Kidney epithelial cell (primary cell): ENCODE measurements around the gene DHRS2. TPM values are rescaled to one million over a fixed set of nuclear protein-coding genes. Genes with fewer than 3 reads are reported as not detected.
A peak's percentile ranks its signal among the peaks of the same experiment; 100 is the strongest.

Experiments used
- DNase-seq: peaks from one replicate; pipeline ENCODE4 v3.0.0-alpha.2; 2010; ENCODE audit warnings: low read depth
- H3K27me3 ChIP-seq: 2 replicates; pipeline ENCODE4 v1.6.0; 2011; ENCODE audit warnings: low read length; ENCODE audit not compliant: control insufficient read depth, insufficient read depth
- H3K36me3 ChIP-seq: 2 replicates; pipeline ENCODE4 v1.5.1; 2011; ENCODE audit warnings: low read length; ENCODE audit not compliant: control insufficient read depth, insufficient read depth
- H3K4me3 ChIP-seq: 2 replicates; pipeline ENCODE4 v1.5.1; 2011; ENCODE audit warnings: low read depth, mild to moderate bottlenecking, control low read depth, low read length
- CTCF ChIP-seq: IDR thresholded peaks from 2 replicates; pipeline ENCODE4 v1.5.1; 2011; ENCODE audit warnings: mild to moderate bottlenecking, moderate library complexity, low read length, control low read depth, inconsistent platforms; ENCODE audit not compliant: insufficient read depth, poor library complexity, severe bottlenecking
- total RNA-seq: library from RNA; depleted of rRNA; stranded (reverse); fragments of >200 nt; gene quantifications from 2 replicates; pipeline ENCODE4 v1.2.3, GENCODE V29; 2015

The DHRS2 gene
- total RNA-seq, 1 donor from 2014 or later: 3.6 TPM

- H3K36me3 ChIP-seq: no peaks in the 10 kb centered on the region
- no peak for DNase-seq
- peaks cover 9% of the 10 kb centered on the region for H3K27me3 ChIP-seq
- H3K4me3 ChIP-seq: no peak overlapping the region
- no peak for TF ChIP-seq CTCF
Measured at GRCh38 chr14:23692416-23692815, 56.3 kb downstream of the DHRS2 start.

- H3K27me3 ChIP-seq: peaks cover 9% of the 10 kb centered on the region
- no peak for TF ChIP-seq CTCF
- H3K36me3 ChIP-seq: no peaks in the 10 kb centered on the region
- DNase-seq: no peak
- no peak overlapping the region for H3K4me3 ChIP-seq
Measured at GRCh38 chr14:23693252-23693775, 57.1 kb downstream of the DHRS2 start.

- no peak overlapping the region for H3K4me3 ChIP-seq
- H3K27me3 ChIP-seq: peaks cover 9% of the 10 kb centered on the region
- H3K36me3 ChIP-seq: no peaks in the 10 kb centered on the region
- peak; percentile 4 for DNase-seq
- no peak for TF ChIP-seq CTCF
Measured at GRCh38 chr14:23694085-23694948, 58.2 kb downstream of the DHRS2 start.

Other genes with a start within 250 kb of the DHRS2 start
- gene MYH6, start 228.1 kb upstream of the DHRS2 start, total RNA-seq: not detected in 2 replicates
- not detected in 2 replicates for gene MYH7, start 200.7 kb upstream of the DHRS2 start, total RNA-seq
- gene NGDN, start 166.7 kb upstream of the DHRS2 start, total RNA-seq: 43.4 and 48.1 TPM in 2 replicates
- 2.3 and 2.6 TPM in 2 replicates for gene ZFHX2, start 84.6 kb upstream of the DHRS2 start, total RNA-seq
- 5.7 and 8.5 TPM in 2 replicates for gene THTPA, start 80.1 kb upstream of the DHRS2 start, total RNA-seq
- 93.2 and 93.4 TPM in 2 replicates for gene AP1G2, start 68.6 kb upstream of the DHRS2 start, total RNA-seq
- 1.0 and 1.1 TPM in 2 replicates for gene JPH4, start 57.6 kb upstream of the DHRS2 start, total RNA-seq